Ovary (tissue), 9 donors: ENCODE data around the gene ZNF532. TPM values are rescaled to one million over a fixed set of nuclear protein-coding genes. Genes with fewer than 3 reads are reported as not detected.

Source experiments
- DNase-seq, 5 donors: peaks; one replicate each; pipeline ENCODE4 v3.0.0-alpha.2; 2019 to 2020
- H3K27ac ChIP-seq, 2 donors: fragments of 200-600 bp; one replicate each; pipeline versions ENCODE4 v1.5.1 to v1.8.0; 2019 to 2022
- H3K27me3 ChIP-seq: fragments of 200-600 bp; one replicate; pipeline ENCODE4 v1.8.0; 2022
- H3K36me3 ChIP-seq: fragments of 200-600 bp; sonication (generic); one replicate; pipeline ENCODE4 v1.5.1; 2019
- H3K4me1 ChIP-seq: one replicate; pipeline ENCODE4 v1.8.1; 2013; ENCODE audit warnings: mild to moderate bottlenecking, moderate library complexity; ENCODE audit not compliant: insufficient read depth
- H3K4me3 ChIP-seq: fragments of 200-600 bp; sonication (generic); one replicate; pipeline ENCODE4 v1.5.1; 2017
- H3K9me3 ChIP-seq, 2 donors: fragments of 200-600 bp in 1 of 2; sonication (generic) in 1 of 2; one replicate each; pipeline versions ENCODE4 v1.5.1 to v1.8.1; 2013 to 2019; ENCODE audit warnings: mild to moderate bottlenecking in 1 of 2, moderate library complexity in 1 of 2
- CTCF ChIP-seq, 3 donors: fragments of 450-650 bp in 2 of 3; fragments of 200-600 bp in 1 of 3; IDR thresholded peaks; one replicate each; pipeline versions ENCODE4 v1.5.1 to v1.8.0; 2016 to 2022; ENCODE audit warnings: antibody characterized with exemption in 3 of 3, mild to moderate bottlenecking in 1 of 3
- EP300 ChIP-seq: sonication (generic); formaldehyde crosslinking; IDR thresholded peaks from one replicate; pipeline ENCODE4 v1.6.1; 2017; ENCODE audit warnings: antibody characterized with exemption
- POLR2A ChIP-seq: fragments of 450-650 bp; IDR thresholded peaks from one replicate; pipeline ENCODE4 v1.6.1; 2017; ENCODE audit warnings: antibody characterized with exemption, mild to moderate bottlenecking, moderate library complexity
- WGBS, 3 donors: extraction: QIAGEN DNeasy Blood & Tissue Kit in 1 of 3; methylation state at CpG; one replicate each; pipeline versions ENCODE4 v1.1.5 to v1.1.7; 2013 to 2017; 5-methylcytosine and 5-hydroxymethylcytosine counted together
- intact Hi-C, 4 donors: fragments of 100-400 bp; cut with DNase I; formaldehyde crosslinking; loops; one replicate each; pipeline versions ENCODE4 v1.11.0 to v1.15.1; 2022 to 2023
- polyA plus RNA-seq, 2 donors: library from polyadenylated mRNA; stranded (reverse); fragments of 200-250 nt in 1 of 2; fragments of 350-450 nt in 1 of 2; fragmentation: Illumina TruSeq in 1 of 2; extraction: RNeasy Lipid Tissue Mini Kit (QIAGEN cat#74804) in 1 of 2; gene quantifications; one replicate each; pipeline ENCODE4 v1.2.3, GENCODE V29; 2013 to 2014
- total RNA-seq, 7 donors: library from RNA; depleted of rRNA in 2 of 7; stranded (reverse); fragments of >200 nt in 2 of 7; fragmentation: NEBNext Ultra II Directional in 3 of 7; extraction: Animal tissue kit (Norgen Biotek cat#: 25700) in 3 of 7; gene quantifications; one replicate each; pipeline versions ENCODE4 v1.1.0 to v1.2.4, GENCODE V29; 2016 to 2023
- donor health status: DM: no; HTN: no; CAD: no; lungs with moderate emphysema.
- donor health status: DM: no; HTN: no; CAD: no.
- donor health status: Bipolar disorder and iron deficiency.
- donor health status: DM: yes; HTN: yes; CAD: no.
- donor health status: DM: no; HTN: no; CAD: no.
- donor health status: DM: yes; HTN: yes; CAD: no.

Gene ZNF532
- total and polyA plus RNA-seq, 9 donors, result 40.5 to 162 (median 101) TPM

GRCh38 chr18:58996131-58996641, 131.5 kb downstream of the ZNF532 start:
- Histone ChIP-seq H3K4me1 (peaks cover 10% of the 10 kb centered on the region), H3K4me3 (no peak overlapping the region), H3K27ac (no peak overlapping the region), H3K9me3 (no peaks in the 10 kb centered on the region), H3K27me3 (no peaks in the 10 kb centered on the region), H3K36me3 (no peaks in the 10 kb centered on the region)
- DNase-seq, result no peak
- intact Hi-C loops, result loop anchor here in 1 of 4 donors (10.0 kb wide), 1 partner anchor 59 kb away; no protein-coding TSS in a partner anchor
- 18 to 31% (median 21%) methylated on average over 12 of the region's 12 CpGs for WGBS, 3 donors
- TF ChIP-seq CTCF (IDR thresholded peaks at IDR 0.05) (no peak), EP300 (no peak), POLR2A (no peak)

DNA sequence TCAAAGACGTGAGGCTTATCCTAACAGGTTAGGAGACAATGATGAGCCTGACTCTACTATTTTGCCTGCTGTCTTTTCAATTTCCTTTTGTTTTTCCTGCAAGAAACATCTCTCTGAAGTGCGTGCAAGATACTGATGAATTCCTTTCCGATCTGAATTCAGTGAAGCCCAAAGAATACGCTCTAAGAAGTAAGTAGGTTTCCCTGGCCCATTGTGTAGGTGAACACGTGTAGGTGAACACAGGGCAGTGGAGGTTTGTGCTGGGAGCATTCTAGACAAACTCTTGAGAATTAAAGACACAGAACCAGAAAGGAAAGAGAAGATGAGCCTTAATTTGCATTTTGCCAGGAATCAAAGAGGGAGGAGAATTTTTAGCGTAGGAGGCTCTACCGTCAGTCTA, 132.0 kb downstream of the ZNF532 start:
- Histone ChIP-seq H3K4me3 (no peak overlapping the region), H3K27me3 (no peaks in the 10 kb centered on the region), H3K36me3 (no peaks in the 10 kb centered on the region), H3K4me1 (peaks cover 10% of the 10 kb centered on the region), H3K27ac (no peak overlapping the region), H3K9me3 (no peaks in the 10 kb centered on the region)
- TF ChIP-seq CTCF (IDR thresholded peaks at IDR 0.05) (no peak), POLR2A (no peak), EP300 (no peak)
- intact Hi-C loops, result loop anchor here in 1 of 4 donors (10.0 kb wide), 1 partner anchor 58 kb away; no protein-coding TSS in a partner anchor
- 36 to 49% (median 36%) methylated on average over 7 of the region's 7 CpGs for WGBS, 3 donors
- no peak for DNase-seq

DNA sequence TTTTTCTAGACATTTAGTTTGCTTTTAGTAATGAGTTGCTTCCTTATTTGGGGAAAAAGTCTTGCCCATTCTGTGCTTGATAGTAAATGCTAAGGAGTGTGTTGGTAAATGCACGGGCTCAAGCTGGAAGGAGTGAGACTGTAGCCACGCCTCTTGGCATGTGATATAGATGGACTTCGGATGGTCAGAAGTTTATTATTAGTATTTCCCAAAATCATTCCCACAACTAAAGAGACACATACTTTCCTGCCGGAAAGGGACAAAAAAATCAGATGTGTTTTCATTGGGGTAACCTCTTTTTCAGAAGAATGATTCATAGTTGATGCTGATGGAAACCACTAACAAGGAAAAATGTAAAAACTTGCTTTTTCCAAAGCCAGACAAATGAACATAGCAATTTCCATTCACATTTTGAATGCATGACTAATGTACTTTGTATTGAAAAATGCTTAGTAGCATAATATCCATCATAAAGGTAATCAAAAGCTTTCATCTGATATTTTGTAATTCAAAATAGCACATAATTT, 133.2 kb downstream of the ZNF532 start:
- intact Hi-C loops, result loop anchor here in 1 of 4 donors (10.0 kb wide), 1 partner anchor 57 kb away; no protein-coding TSS in a partner anchor
- Histone ChIP-seq H3K4me1 (peaks cover 10% of the 10 kb centered on the region), H3K9me3 (no peaks in the 10 kb centered on the region), H3K27me3 (no peaks in the 10 kb centered on the region), H3K36me3 (no peaks in the 10 kb centered on the region), H3K27ac (no peak overlapping the region), H3K4me3 (no peak overlapping the region)
- no peak for TF ChIP-seq EP300
- no peak for TF ChIP-seq POLR2A
- TF ChIP-seq CTCF (IDR thresholded peaks at IDR 0.05), result no peak
- DNase-seq, result peak in 1 of 5 donors; percentile 50
- 6 to 13% (median 6%) methylated on average over 4 of the region's 4 CpGs for WGBS, 3 donors

DNA sequence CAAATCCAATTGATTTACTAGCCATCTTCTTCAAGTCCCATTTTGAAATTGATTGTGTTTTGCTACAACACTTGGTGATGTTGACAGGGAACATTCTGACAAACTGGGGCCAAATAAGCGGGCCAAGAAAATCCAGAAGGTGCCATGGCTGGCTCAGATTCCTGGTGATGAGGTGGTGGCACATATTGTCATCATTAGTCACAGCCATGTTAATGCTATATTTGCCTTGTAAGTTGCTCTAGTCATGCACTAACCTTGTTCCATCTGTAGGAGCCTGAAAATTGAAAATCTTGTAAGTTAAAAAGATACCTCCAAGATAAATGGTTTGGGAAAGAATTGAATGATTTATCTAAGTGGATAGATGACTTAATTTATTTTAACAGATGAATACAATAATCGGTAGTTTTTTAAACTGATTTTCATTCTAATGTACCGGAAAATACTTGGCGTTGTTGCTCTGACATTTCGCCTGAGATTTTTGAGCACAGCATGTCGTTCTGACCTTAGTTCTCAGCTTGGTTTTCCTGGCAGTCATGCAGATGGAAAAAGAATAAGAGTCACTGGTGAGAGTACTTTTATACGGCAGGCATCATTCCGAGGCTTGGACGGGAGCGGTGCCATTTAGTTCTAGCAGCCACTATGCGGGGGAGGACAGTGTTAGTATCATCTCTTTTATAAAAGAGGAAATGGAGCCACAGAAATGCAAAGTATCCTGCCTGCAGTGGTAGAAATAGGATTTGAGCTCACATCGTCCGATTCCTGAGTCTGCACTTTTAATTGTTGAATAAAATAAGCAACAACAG, 133.9 kb downstream of the ZNF532 start:
- intact Hi-C loops, result loop anchor here in 1 of 4 donors (10.0 kb wide), 1 partner anchor 56 kb away; no protein-coding TSS in a partner anchor
- no peak overlapping the region for H3K27ac ChIP-seq
- no peaks in the 10 kb centered on the region for H3K27me3 ChIP-seq
- no peaks in the 10 kb centered on the region for H3K9me3 ChIP-seq
- WGBS, 3 donors, result 10 to 11% (median 10%) methylated on average over 13 of the region's 13 CpGs
- peaks cover 10% of the 10 kb centered on the region for H3K4me1 ChIP-seq
- H3K4me3 ChIP-seq, result no peak overlapping the region
- DNase-seq, result peak; percentile 60 to 84 (median 72)
- H3K36me3 ChIP-seq, result no peaks in the 10 kb centered on the region
- no peak for TF ChIP-seq CTCF (IDR thresholded peaks at IDR 0.05)
- TF ChIP-seq POLR2A, result no peak
- TF ChIP-seq EP300, result no peak
